CD4-positive, alpha-beta T cell treated with Interleukin-4 for 1 hour (primary cell): ENCODE data around the gene SERTM1.

Source experiments
- DNase-seq, 2 donors: peaks; one replicate each; pipeline ENCODE4 v3.0.0-alpha.2; 2020 to 2022

Gene SERTM1

DNA sequence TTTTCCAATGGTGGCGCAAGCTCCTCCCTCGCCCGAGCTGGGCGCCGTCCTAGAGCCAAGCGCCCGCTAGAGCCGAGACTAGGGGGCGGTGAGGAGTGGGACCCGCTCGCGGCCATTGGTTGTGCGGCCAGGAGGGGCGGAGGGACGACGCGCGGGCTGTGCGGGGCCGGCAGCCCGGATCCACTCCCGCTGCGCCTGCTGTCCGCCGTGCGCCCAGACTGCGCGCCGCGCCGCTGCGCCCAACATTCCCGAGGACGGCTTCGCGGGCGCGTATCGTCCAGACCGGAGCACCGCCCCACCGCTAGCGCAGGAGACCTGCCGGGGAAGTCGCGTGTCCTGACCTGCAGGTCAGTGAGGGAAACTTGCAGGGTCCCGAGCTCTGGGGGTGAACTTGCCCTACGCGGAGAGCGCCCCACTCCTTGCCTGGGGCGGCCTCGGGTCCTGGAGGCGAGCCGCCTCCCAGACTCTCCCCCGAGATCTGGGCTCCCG lies at the start of gene SERTM1:
SERTM1 (plus strand) TSS at position 183 of the 489 bp plus-strand sequence. CDS start 21,059 bp downstream, outside the sequence.
- no peak for DNase-seq

DNA sequence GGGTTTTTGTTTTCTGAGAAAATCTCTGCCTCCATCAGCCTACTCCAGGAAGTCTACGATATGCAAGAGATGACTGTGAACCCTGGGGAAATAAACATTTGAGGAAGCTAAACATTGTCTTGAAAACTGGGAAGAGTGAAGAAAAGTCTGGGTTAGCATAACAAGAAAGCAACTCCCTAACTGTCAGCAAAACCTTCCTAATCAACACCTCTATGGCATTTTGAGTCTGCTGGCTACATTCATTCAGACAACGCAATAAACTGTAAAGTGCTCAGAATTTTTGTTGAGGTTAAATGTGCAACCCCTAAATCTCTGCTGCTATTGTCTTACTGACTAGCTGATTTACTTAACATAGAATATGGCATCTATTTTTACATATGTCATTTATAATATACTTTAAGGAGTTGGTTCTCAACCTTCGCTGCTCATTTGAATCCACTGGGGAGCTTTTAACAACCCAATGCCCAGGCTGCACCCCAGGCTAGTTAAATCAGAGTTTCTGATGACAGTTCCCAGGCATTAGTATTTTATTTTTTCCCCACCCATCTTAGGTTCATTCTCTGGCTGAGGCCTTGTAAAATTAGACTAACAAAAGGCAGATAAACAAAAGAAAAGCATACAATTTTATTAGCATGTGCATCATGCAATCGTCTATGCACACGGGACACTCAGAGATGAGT lies 45.3 kb upstream of the SERTM1 start:
- no peak for DNase-seq

DNA sequence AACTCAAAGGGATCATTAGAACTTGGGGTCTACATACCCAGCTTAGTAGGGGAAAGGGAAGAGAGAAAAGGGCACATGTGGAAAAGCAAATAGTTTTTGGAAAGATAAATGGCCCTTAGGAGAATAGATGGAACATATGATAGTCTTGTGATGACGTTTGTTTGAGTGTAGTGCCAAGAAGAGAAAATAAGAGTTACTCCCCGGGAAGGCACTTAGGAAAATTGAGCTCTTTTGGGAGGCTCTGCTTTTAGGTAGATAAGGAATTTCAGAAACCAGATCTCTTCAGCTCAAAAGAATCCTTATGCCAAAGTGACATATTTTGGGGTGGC lies 44.8 kb upstream of the SERTM1 start:
- DNase-seq, result no peak

DNA sequence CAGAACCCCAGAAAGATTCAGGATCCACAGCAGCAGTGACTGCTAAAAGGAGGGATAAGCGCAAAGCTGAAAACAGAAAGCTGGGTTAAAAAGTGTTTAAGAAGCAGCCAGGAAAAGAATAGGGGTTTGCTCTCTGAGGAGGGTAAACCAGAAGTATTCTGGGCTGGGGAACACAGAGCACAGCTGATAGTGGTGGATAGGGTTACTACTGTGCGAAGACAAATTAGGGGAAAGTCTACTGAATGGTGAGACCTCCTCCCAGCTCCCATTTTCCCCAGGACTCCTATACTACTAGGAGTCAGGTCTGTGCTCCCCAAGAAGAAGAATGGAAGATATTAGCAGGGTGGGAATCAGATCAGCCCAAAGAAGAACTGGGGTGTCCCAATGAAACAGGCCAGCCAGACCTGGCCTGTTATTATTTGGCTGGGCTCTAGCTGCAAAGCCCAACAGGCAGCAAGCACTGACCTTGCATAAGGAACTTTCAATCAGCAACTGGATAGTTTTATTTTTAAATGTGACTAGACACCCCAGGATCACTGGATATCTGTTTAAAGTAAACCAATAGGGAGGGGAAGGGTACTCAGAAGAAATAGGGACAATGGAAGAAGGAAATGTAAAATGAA lies 43.5 kb upstream of the SERTM1 start:
- no peak for DNase-seq

DNA sequence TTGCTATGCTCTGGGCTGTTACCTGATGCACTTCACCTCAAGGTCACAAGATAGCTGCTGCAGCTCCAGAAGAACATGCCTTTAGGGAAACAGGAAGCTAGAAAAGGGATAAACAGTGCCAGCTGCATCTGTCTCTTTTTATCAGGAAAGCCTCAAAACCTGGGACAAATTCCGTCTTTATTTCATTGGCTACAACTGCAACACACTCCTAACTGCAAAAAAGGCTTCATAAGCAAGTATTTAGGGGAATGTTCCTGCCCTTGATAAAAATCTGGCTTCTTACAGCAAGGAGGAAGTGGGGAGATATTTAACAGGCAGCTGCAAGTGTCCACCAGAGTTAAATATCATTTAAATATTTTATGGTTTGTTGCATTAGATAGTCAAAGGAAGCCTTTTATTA lies 34.2 kb upstream of the SERTM1 start:
- no peak for DNase-seq

DNA sequence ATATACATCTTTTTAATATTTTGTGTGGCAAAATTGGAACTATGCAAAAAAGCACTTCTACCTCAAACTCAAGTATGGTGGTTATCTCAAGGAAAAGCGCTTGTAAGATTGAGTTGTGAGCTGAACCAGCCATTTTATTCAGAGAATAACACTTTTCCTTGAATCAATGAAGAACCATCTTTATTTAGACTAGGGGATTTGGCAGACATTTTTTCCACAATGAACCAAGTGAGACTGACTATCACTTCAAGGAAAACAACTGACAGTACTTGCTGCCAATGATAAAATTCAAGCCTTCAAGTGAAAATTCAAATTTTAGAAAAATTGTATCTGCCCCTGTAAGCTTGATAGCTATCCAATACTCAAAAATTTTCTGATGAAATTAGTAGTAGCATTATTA lies 23.2 kb upstream of the SERTM1 start:
- no peak for DNase-seq

DNA sequence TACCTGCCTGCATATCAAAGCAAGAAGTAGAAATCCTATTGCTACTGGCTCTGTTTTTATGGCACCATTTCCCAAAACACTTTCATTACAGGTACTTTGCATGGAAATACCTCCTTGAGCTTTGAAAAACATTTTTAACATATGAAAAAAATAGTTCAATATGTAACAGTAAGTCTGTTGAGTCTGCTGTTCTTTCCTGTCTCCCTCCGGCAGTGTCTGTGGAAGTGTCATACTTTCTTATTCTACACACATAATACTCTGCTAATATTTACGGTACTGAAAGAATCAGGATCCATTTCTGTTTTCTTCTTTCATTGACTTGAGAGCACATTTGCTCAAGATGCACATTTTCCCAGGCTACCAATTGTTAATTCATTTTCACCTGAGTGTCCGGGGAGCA lies 8.2 kb upstream of the SERTM1 start:
- no peak for DNase-seq

DNA sequence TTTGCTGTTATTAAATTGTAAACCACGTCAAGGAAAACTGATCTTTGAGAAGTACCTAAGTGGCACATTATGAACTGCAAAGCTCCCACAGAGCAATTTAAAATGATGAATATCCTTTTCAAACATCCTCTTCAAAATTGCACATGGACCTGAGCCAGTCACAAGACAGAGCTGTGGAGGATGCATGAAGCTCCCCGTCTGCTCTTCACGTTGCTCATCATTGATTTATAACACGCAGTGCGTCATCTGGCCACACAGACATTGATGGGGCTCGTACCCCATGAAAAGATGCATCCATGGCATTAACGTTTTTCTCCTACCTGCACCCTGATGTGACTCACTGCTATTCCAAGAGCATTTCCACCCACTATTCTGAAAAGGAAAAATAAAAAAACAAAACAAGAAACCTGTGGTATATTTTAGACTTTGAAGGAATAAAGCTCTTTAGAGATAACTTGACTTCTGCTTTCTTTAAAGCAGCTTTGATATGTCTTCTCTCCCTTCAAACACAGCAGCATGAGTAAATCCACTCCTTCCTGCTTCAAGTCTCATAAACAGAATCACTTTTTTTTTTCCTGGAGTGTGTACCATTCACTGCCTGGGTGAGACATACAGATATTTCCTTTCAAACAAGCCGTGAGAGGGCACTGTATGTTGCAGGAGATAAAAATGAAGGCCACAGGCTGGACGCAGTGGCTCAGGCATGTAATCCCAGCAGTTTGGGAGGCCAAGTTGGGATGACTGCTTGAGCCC lies 7.2 kb upstream of the SERTM1 start:
- no peak for DNase-seq

DNA sequence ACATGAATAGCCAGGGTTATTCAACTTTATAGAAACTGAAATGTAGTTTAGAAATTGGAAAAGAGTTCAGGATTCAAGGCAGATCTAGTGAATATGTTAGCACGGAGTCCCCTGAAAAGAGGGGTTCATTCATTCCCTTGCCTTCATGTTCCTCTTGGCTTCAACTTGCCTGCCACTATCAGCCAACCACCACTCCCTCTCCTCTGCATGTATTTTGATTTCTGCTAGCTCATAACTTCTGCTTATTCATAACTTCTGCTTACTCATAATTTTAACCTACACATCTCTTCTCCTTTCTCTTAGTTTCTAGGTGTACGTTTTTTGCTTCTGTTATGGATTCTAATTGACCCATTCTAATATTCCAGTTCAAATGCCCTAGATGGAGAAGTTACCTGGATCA lies 5.5 kb upstream of the SERTM1 start:
- DNase-seq, result no peak

DNA sequence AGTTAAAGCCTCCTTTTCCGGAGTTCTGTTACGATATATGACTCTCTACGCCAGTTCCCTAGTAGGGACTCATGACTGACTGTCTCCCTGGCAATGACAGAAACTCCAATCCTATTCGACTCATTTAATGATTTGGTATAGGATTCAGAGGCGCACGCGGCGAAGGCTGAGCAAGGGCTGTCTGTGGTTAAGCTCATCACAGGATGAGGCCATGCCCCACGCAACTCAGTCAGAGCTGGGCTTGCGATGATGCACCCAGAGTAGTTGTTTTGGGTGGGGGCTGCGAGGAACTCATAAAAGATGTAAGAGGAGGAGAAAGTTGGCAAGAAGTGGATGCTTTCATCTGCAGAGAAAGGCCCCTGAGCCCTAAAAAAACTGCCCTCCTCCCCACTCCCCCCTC lies 468 bp upstream of the SERTM1 start:
- no peak for DNase-seq

DNA sequence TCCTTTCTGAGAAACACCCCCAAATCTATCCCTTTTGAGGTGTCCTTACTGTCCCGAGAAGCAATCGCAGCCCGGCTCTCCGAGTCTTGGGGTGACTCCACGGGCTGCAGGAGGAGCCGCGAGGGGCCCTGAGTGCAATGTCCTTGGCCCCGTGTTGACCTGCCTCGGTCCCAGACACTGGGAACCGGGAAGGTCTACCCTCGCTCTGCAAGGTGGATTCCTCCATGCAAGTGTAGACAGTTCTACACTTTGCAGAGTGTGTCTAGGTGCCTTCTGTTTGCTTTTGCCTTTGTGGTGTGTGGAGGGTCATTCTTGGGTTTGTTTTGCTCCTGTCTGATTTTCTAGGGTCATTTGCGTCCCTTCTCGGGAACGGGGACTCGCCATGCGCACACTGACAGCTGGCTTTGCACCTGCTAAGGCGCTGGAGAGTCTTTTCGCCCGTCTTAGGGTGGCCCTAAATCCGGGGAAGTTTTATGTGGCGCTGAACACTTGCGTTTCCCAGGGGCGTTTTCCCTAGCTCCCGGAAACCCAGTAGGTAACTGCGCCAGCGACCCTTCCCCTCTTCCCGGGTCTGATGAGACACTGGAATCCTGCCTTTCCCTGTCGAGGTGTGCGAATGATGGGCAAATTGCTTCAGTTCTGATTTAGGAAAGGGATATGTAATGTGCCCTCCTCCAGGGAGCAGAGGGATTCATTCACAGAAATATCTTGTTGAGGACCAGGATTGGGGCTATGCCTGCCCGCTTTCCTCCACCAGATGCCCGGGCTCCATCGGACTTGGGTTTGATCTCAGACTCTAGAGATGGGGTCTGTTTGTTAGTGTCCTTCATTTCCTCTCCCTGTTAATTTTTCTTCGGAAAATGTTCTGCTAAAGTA lies 755 bp downstream of the SERTM1 start:
- no peak for DNase-seq

DNA sequence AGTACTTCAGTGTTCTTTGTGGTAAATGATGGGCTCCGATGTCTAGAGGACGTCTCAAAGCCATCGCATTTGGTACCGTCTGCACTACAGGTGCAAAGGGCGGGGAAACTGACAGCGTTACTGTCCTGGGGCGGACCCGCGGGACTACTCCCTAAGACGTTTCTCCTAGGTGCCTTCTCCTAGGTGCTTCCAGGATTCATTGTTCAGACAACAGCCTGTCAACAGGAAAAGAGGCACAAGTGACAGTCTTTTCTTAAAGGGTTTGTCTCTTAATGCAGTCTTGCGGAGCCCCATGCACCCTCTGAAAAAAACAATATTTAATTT lies 1.4 kb downstream of the SERTM1 start:
- DNase-seq, result no peak

DNA sequence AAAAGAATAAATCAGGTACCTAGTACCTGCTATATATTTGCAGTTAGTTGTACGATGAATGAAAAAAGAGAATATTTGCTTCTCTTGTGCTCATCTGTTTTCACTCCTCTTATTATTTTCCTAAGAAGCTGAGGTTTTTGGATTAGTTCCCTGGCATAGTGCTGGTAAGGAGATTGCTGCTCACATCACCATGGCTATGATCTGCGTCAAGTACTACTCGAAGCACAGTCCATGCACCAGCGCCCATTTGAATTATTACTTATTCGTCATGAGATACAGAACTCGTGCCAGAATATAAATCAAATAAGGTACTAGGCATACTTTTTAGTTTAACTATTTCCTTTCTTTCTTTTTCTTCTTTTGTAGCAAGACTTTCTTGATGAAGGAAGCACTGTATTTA lies 7.1 kb downstream of the SERTM1 start:
- DNase-seq, result no peak

DNA sequence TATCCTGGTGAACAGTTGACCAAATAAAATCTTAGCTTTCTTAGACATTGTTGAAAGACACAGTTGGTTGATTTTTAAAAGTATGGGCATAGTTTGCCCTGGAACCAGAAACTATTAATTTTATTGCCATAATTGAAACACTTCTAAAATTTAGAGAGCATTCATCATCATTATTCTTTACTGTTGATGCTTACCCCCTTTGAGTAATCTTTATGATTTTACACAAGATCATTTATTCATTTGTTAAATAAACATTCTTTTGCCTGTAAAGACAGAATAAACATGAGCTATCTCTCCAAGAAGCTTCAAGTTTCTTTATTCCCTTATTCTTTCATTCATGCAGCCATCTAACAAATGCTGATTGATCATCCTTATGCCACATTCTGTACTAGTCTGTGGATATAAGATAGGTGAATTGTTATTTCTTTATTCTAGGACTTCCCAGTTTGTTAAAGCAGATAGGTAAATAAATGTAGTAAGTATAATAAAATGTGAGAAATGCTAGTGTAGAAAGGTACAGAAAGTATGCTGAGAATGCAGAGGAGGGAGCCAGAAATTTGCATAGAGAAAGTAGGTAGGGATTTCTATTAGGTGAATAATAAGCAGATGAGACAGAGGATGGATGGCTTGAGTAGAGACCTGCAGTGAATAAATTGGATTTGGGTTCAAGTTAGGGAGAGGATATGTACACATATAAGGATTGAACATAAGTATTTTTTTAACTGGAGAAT lies 8.2 kb downstream of the SERTM1 start:
- DNase-seq, result no peak

DNA sequence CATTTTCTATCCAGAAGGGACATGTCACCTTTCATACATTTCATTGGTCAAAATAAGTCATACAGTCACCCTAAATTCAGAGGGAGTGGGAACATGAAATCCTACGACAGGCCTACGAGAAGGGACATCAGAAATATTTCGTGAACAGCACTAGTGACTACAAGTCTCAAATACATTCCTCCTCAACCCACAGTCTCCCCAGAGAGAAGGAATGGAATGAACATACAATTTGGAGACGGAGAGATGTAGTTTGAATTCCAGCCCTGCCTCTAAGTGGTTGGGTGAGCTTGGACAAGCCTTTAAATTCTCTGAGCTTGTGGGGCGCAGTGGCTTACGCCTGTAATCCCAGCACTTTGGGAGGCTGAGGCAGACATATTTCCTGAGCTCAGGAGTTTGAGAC lies 9.9 kb downstream of the SERTM1 start:
- DNase-seq, result no peak

DNA sequence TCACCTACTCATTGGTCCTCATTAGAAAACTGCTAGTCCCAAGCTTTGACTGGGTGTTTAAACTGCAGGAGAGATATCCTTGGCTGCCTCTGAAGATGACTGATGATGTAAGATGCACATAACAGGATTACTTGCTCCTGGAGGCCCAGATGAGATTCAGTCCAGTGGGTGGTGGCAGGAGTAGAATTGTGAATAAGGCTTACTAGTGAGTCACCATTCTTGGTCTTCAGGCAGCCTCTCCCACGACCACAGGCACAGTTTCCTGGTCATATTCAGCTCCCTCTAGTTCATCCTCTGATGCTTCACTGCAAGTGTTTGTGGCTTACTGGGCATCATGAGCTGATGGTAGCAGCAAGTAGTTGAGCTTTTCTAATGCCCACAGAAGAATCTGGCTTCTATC lies 12.1 kb downstream of the SERTM1 start:
- no peak for DNase-seq

DNA sequence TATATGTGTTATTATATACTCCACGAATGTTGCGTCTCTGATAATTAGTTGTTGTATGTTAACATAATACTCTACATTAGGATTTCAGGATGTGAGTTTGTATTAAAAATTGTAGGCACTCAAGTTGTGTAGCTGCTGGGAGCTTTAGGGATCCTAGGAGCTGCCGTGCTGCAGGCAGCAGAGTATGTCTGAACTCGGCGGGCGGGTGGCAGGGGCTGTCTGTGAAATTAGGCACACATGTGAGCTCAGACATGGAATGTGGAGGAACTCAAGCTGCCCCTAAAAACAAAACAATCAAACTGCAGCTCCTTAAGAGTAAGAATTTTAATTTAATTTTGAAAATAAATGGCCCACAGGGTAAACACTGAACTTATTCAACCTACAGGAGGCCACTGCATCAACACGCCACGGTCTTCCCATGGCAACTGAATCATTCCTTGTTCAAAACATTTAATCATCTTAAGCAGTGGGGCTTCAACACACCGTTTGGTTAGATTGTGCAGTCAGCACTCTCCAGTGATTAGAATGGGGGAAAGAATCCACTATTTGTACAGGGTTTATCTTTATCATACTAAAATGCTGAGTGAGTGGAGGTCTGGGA lies 22.7 kb downstream of the SERTM1 start:
- DNase-seq, result no peak

DNA sequence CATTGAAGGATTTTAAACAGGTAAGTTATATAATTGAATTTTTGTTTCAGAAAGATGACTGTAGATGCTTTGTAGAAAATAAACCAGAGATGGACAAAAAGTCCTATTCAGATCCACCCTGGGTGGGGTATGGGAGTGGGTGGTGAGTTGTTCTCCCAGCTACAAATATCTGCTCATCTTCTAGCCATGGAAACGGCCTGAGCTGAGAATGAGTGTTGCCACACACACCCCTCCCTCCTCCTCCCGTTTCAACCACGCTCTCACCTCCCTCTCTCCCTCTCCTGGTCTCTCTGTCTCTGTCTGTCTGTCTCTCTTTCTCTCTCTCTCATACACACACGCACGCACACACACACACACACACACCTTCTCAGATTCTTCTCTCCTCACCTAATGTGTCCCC lies 26.4 kb downstream of the SERTM1 start:
- DNase-seq, result no peak

DNA sequence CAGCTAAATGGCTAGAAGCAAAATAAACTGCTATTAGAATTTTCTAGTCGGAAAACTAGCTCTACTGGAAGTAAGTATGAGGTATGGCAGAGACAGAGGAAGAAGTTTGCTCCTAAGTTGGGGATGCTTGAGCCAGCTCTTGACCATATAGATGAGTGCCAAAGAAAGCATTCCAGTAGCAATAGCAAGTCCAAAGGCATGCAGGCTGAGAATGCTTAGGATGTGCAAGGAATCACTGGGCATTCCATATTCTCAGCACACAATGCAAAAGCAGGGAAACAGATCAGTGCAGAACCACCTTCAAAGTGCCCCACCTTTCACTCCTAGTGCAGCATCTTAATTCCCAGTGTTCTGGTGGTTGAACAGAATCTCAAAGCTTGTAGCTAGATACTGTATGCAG lies 32.9 kb downstream of the SERTM1 start:
- DNase-seq, result no peak

DNA sequence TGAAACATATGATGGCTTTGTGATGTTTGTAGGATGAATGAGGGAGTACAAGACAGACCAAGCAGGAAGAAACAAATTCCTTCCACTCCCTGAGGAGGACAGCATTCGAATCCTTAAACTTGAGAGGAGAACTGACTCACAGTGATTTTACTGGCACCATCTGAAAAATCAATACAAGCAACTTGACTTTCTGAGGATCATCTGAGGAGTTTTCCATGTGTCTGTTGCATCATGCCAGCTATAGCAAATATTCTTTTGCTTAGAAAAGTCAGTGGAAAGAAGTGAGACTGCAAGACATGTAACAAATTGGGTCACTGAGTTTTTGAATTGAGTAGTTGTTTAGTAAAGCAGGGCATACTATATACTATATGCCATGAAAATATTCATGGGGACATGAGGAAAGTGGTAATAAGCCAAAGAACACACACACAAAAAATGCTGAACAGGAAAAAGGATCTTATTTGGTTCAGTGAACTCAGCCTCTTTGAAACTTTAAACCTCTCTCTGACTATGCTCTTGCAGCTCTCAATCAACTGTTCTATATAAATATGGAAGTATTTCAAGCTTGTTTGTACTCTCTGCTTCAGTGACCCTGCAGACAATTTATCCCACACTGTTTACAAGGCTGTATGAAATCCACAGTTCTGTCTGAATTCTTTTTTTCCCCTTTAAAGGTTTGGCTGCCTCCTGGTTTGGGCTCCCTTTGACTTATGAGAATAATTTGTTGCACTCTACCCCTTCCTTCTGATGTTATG lies 35.5 kb downstream of the SERTM1 start:
- DNase-seq, result no peak

DNA sequence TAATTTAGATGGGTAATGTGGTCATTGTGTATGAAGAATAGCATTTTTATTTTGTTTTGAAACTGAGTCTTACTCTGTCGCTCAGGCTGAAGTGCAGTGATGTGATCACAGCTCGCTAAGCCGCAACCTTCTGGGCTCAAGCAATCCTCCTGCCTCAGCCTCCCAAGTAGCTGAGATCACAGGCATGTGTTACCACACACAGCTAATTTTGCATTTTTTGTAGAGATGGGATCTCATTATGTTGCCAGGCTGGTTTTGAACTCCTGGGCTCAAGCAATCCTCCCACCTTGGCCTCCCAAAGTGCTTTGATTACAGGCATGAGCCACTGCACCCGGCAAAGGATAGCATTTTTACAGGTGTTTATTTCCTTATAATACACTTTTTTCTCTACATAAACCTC lies 36.6 kb downstream of the SERTM1 start:
- DNase-seq, result no peak

DNA sequence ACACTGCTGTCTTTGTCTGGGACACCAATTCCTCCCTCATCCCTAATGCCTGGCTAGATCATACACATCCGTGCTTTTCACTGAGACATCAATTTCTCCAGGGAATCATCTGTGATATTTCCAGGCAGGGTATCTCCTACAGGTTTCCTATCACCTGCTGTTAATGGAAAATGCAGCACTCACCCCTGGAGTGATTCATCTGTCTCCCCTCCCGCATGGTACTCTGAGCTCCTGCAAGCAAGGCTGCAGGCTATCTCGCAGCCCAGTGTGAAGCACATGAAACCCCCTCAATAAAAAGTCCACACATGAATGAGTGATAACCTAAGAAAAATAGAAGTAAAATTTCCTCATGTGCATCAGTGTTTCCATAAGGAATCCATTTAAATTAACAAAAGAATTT lies 38.5 kb downstream of the SERTM1 start:
- no peak for DNase-seq
